CD4-positive, alpha-beta T cell treated with Interleukin-15 for 1 hour (primary cell): ENCODE measurements around the gene OR3A2.
"Not testable (repeated sequence)": the region's sequence is repeated elsewhere in the genome, so short reads cannot be mapped to it uniquely, and the experiment has no call there.

ENCODE experiments used
- DNase-seq: peaks from one replicate; pipeline ENCODE4 v3.0.0-alpha.2; 2020

The OR3A2 gene

GRCh38 chr17:3385869-3386816, at the start of gene OR3A2:
TSS of gene OR3A2 (minus strand) at chr17:3386308.
- peak; percentile 33 for DNase-seq

GRCh38 chr17:3433741-3434140, 47.6 kb upstream of the OR3A2 start, which contains the start of gene OR1E2:
TSS of gene OR1E2 (minus strand) at chr17:3433841. CDS start at chr17:3433841, 0 bp downstream.
- no peak for DNase-seq

GRCh38 chr17:3433215-3433614, 47.1 kb upstream of the OR3A2 start:
- peak; percentile 28 for DNase-seq

GRCh38 chr17:3418222-3418621, 32.1 kb upstream of the OR3A2 start:
- DNase-seq, result no peak

GRCh38 chr17:3415610-3416009, 29.5 kb upstream of the OR3A2 start:
- DNase-seq, result no peak

- not testable (repeated sequence) for DNase-seq
Observed at GRCh38 chr17:3412216-3412615, 26.1 kb upstream of the OR3A2 start.

GRCh38 chr17:3411070-3411469, 25.0 kb upstream of the OR3A2 start, which contains the start of gene OR3A3:
TSS of gene OR3A3 (plus strand) at chr17:3411370.
- no peak for DNase-seq

GRCh38 chr17:3403856-3404255, 17.7 kb upstream of the OR3A2 start:
- not testable (repeated sequence) for DNase-seq

- no peak for DNase-seq
Observed at GRCh38 chr17:3401786-3402185, 15.7 kb upstream of the OR3A2 start.

GRCh38 chr17:3400055-3400454, 13.9 kb upstream of the OR3A2 start:
- no peak for DNase-seq

- DNase-seq, result no peak
Observed at GRCh38 chr17:3398310-3398709, 12.2 kb upstream of the OR3A2 start, which contains the start of gene OR1E1. TSS of gene OR1E1 (minus strand) at chr17:3398410. CDS start at chr17:3398410, 0 bp downstream.

- DNase-seq, result not testable (repeated sequence)
Observed at GRCh38 chr17:3397801-3398200, 11.7 kb upstream of the OR3A2 start.

GRCh38 chr17:3389791-3390190, 3.7 kb upstream of the OR3A2 start:
- no peak for DNase-seq

- DNase-seq, result no peak
Observed at GRCh38 chr17:3381957-3382356, 4.2 kb downstream of the OR3A2 start.

GRCh38 chr17:3378321-3378720, 7.8 kb downstream of the OR3A2 start:
- DNase-seq, result no peak

GRCh38 chr17:3371167-3371566, 14.9 kb downstream of the OR3A2 start:
- DNase-seq, result not testable (repeated sequence)

- DNase-seq, result not testable (repeated sequence)
Observed at GRCh38 chr17:3342782-3343181, 43.3 kb downstream of the OR3A2 start.

GRCh38 chr17:3335876-3336275, 50.2 kb downstream of the OR3A2 start:
- DNase-seq, result no peak

- no peak for DNase-seq
Observed at GRCh38 chr17:3318336-3318735, 67.8 kb downstream of the OR3A2 start.

- no peak for DNase-seq
Observed at GRCh38 chr17:3316836-3317235, 69.3 kb downstream of the OR3A2 start.

- no peak for DNase-seq
Observed at GRCh38 chr17:3308603-3309002, 77.5 kb downstream of the OR3A2 start.

GRCh38 chr17:3298260-3298659, 87.8 kb downstream of the OR3A2 start, which contains the start of gene OR3A1:
TSS of gene OR3A1 (minus strand) at chr17:3298360. CDS start at chr17:3292582, 5,778 bp downstream.
- no peak for DNase-seq

GRCh38 chr17:3295632-3296031, 90.5 kb downstream of the OR3A2 start:
- DNase-seq, result no peak

- DNase-seq, result not testable (repeated sequence)
Observed at GRCh38 chr17:3293548-3293947, 92.6 kb downstream of the OR3A2 start.
